Epithelial cell of esophagus (primary cell): ENCODE measurements around the gene HTR6.

Experiments used
- DNase-seq: peaks from one replicate; pipeline ENCODE4 v3.0.0; 2010; ENCODE audit warnings: low read depth
- H3K4me3 ChIP-seq: 2 replicates; pipeline ENCODE4 v1.5.1; 2011; ENCODE audit warnings: mild to moderate bottlenecking, low read length, control low read depth
- TF ChIP-seq, protein P1 (sequence below): IDR thresholded peaks from 2 replicates; pipeline ENCODE4 v1.5.1; 2011; ENCODE audit warnings: low read depth, mild to moderate bottlenecking, low read length, control low read depth, inconsistent platforms; ENCODE audit not compliant: insufficient read depth; ENCODE audit errors: missing control alignments

HTR6 gene

DNA sequence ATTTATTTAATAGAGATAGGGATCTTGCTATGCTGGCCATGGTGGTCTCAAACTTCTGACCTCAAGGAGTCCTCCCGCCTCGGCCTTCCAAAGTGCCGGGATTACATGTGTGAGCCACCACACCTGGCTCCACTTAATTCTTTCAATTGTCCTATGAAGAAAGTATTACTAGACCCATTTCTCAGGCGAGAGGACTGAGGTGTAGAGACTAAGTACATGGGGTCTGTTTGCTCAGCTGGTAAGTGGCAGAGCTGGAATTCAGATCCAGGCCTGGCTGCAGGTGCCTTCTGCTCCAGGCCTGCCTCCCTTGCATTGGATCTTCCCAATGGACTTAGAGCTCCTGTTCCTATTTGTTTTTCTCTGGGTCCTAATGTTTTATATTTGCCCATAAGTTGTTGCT, 55.5 kb downstream of the HTR6 start:
- no peak overlapping the region for H3K4me3 ChIP-seq
- TF ChIP-seq, protein P1, sequence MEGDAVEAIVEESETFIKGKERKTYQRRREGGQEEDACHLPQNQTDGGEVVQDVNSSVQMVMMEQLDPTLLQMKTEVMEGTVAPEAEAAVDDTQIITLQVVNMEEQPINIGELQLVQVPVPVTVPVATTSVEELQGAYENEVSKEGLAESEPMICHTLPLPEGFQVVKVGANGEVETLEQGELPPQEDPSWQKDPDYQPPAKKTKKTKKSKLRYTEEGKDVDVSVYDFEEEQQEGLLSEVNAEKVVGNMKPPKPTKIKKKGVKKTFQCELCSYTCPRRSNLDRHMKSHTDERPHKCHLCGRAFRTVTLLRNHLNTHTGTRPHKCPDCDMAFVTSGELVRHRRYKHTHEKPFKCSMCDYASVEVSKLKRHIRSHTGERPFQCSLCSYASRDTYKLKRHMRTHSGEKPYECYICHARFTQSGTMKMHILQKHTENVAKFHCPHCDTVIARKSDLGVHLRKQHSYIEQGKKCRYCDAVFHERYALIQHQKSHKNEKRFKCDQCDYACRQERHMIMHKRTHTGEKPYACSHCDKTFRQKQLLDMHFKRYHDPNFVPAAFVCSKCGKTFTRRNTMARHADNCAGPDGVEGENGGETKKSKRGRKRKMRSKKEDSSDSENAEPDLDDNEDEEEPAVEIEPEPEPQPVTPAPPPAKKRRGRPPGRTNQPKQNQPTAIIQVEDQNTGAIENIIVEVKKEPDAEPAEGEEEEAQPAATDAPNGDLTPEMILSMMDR = no peak
- DNase-seq = no peak

DNA sequence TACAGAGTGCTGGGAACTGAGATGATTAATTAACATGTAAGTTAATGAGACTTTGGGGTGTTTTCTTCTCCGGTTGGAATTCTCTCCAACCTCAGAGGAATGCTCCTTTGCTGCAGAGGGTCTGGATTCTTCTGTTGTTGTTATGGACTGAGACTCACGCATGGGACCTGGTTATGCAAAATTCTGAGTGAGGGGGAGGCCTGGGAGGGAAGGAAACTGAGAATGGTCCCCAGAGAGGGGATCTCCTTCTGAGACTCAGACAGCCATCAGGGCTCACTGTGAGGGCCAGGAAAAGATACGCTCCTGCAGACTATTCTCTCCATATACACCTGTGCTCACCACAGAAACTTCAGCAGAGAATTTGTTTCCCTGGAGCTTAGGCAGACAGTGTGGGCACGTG, 56.3 kb downstream of the HTR6 start:
- TF ChIP-seq, protein P1 = no peak
- no peak for DNase-seq
- H3K4me3 ChIP-seq = no peak overlapping the region

DNA sequence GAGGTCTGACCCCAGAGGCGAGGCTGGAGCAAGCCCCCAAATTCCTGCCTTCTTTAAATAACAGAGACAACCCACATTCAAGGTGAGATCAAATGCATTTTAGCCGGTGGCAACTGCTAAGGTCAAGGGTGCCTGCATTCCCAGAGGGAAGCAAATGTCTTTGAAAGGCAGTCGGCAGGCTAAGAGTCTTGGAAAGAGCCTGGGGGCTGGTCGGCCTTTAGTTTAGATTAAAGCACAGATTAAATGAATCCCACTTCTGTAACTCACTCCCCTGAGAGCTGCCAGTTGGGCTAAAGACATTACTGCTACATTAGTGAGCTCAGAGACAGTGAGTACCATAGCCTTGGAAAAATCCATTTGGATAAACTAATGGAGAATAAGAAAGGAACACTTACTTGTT, 59.2 kb downstream of the HTR6 start:
- no peak for DNase-seq
- TF ChIP-seq, protein P1 = no peak

DNA sequence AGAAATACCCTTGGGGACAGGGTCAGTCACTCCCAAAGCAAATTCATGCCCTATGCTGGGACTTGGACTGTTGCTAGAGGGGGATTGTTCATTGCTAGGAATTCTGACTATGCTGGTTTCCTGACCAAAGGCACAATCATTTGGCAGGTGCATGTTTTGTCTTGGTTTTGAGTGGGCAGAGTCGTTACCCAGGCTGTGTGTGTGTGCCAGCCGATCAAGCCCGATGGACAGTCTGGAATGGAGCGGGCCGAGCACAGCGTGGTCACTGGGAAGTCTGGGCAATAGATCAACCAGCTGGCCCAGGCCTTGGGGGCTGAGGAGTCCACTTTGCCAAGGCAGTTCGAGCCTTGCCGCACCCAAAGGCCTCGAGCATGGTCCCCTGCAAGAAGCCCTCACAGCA, 60.9 kb downstream of the HTR6 start:
- H3K4me3 ChIP-seq = no peak overlapping the region
- TF ChIP-seq, protein P1 = no peak
- no peak for DNase-seq

More for the DNA sequence above, 59.2 kb downstream of the HTR6 start:
- H3K4me3 ChIP-seq = no peak overlapping the region

DNA sequence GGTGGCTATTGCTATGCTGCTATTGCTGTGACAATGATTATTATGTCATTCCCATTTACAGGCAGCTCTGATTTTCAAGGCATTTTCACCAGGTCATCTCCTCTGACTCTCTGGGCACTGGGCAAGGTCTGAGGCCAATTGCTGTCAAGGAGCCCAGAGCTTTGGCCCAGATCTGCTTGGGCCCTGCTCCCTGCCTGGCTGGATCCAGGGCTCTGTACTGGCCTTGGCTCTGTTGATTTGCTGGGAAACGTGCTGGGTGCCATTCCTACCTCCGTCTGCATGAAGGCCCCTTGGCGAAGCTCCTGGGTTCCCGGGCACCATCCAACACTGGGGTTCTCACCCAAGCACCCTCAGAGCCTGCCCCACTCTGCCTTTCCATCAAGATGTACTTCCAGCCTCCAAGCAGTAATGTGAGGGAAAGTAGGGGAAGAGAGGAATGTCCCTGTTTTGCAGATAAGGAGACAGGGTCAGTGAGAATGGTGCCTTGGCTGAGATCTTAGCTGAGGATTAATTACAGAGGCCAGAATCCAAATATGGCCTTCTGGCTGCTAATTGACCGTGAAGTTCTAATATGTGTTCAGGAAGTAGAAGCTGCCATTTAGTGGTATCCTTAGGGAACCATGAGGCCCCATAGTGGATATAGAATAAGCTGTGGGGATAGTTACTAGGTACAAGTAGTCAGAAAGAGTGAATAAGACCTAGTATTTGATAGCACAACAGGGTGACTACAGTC, 63.9 kb downstream of the HTR6 start:
- DNase-seq = no peak
- no peak overlapping the region for H3K4me3 ChIP-seq
- TF ChIP-seq, protein P1 = no peak

DNA sequence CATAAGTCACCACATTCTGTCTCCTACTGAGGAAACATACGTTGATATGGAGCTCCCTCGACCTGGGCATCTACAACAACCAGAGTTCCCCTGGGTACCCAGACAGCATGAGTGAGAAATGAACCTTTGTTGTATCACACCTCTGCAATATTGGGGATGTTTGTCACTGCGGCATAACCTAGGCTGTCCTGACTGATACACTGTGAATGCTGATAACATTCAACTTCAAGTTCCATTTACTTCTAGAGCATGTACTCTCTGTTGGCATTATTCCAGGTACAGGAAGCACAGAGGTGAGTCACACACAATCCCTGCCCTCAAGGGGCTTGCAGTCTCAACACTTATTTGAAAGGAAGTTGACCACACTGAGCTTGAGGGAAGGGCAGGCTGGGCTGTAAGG, 65.6 kb downstream of the HTR6 start:
- TF ChIP-seq, protein P1 = no peak
- no peak overlapping the region for H3K4me3 ChIP-seq
- DNase-seq = no peak
